ENCODE data around the gene MEGF10.

- TF ChIP-seq CTCF (IDR thresholded peaks at IDR 0.05) (no peak), POLR2A (IDR thresholded peaks at IDR 0.05) (no peak)
Measured at GRCh38 chr5:127290946-127291693, 524 bp downstream of the MEGF10 start.

Data from sigmoid colon (tissue), 3 donors.